ENCODE data around the gene VSIG10. TPM values are rescaled to one million over a fixed set of nuclear protein-coding genes. Genes with fewer than 3 reads are reported as not detected.
A peak's percentile ranks its signal among the peaks of the same experiment; 100 is the strongest.
"Not testable (repeated sequence)": the region's sequence is repeated elsewhere in the genome, so short reads cannot be mapped to it uniquely, and the experiment has no call there.

The VSIG10 gene
- total and polyA plus RNA-seq, 10 donors = 4.9 to 22.9 (median 13.4) TPM

DNA sequence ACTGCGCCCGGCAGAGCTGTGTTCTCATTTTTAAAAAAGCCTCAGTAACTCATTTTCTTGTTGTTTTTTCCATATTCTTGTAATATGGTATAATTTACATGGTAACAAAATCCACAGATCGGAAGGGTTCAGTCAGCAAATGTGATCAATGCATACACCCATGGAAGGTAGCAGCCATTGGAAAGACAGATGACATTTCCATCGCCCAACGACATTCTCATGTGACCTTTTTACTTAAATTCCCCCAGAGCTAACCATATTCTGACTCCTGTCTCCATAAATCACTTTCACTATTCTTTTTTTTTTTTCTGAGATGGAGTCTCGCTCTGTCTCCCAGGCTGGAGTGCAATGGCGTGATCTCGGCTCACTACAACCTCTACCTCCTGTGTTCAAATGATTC, 37.0 kb upstream of the VSIG10 start:
- DNase-seq = no peak
- 95 to 98% (median 96%) methylated on average over 8 of the region's 8 CpGs for WGBS, 5 donors
- peaks cover 0 to 41% (median 28%) of the 10 kb centered on the region in 6 donors for H3K4me1 ChIP-seq
- no peak overlapping the region for H3K4me3 ChIP-seq
- H3K36me3 ChIP-seq = peaks cover 0 to 81% (median 52%) of the 10 kb centered on the region in 6 donors
- no peaks in the 10 kb centered on the region for H3K27me3 ChIP-seq (replicated peaks in 1 of 7)
- no peaks in the 10 kb centered on the region for H3K9me3 ChIP-seq
- no peak overlapping the region for H3K27ac ChIP-seq
- TF ChIP-seq POLR2AphosphoS5 (IDR thresholded peaks at IDR 0.05) (no peak), POLR2A (IDR thresholded peaks at IDR 0.05) (no peak)
- TF ChIP-seq, protein P1, sequence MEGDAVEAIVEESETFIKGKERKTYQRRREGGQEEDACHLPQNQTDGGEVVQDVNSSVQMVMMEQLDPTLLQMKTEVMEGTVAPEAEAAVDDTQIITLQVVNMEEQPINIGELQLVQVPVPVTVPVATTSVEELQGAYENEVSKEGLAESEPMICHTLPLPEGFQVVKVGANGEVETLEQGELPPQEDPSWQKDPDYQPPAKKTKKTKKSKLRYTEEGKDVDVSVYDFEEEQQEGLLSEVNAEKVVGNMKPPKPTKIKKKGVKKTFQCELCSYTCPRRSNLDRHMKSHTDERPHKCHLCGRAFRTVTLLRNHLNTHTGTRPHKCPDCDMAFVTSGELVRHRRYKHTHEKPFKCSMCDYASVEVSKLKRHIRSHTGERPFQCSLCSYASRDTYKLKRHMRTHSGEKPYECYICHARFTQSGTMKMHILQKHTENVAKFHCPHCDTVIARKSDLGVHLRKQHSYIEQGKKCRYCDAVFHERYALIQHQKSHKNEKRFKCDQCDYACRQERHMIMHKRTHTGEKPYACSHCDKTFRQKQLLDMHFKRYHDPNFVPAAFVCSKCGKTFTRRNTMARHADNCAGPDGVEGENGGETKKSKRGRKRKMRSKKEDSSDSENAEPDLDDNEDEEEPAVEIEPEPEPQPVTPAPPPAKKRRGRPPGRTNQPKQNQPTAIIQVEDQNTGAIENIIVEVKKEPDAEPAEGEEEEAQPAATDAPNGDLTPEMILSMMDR (IDR thresholded peaks at IDR 0.05 in 8 of 11, conservative IDR thresholded peaks at IDR 0.05 in 3 of 11) = no peak
- intact Hi-C loops (cut with DNase I; ENCODE audit: low total_unique reads) = no loop called here

DNA sequence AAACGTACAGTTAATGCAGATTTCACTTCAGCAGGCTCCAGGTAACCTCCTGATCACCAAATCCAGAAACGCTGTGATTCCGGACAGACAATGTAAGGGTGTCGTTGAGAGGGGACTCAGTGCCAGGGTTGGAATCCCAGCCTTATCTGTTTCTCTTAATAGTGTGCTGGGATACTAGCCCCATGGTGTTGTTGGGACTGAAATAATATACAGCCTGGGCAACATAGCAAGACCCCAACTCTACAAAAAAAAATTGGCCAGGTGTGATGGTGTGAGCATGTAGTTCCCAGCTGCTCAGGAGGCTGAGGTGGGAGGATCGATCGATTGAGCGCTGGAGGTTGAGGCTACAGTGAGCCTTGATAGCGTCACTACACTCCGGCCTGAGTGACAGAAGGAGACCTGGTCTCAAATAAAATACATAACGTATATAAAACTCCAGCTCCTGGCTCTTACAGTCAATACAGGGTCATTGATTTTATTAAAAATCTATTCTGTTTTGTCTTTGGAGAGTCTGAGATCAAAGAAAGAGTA, 33.4 kb upstream of the VSIG10 start:
- H3K27ac ChIP-seq = peak overlapping the region in 5 of 8 donors; percentile 75 to 86 (median 83)
- no peak for DNase-seq
- H3K4me3 ChIP-seq = peak overlapping the region; percentile 81 to 97 (median 92)
- peaks cover 0 to 45% (median 33%) of the 10 kb centered on the region in 6 donors for H3K36me3 ChIP-seq
- TF ChIP-seq, protein P1 (IDR thresholded peaks at IDR 0.05 in 8 of 11, conservative IDR thresholded peaks at IDR 0.05 in 3 of 11) = no peak
- TF ChIP-seq POLR2A (IDR thresholded peaks at IDR 0.05) (no peak), POLR2AphosphoS5 (IDR thresholded peaks at IDR 0.05) (no peak)
- H3K9me3 ChIP-seq = no peaks in the 10 kb centered on the region
- 86 to 91% (median 87%) methylated on average over 10 of the region's 10 CpGs for WGBS, 5 donors
- intact Hi-C loops (cut with DNase I; ENCODE audit: low total_unique reads) = no loop called here
- no peaks in the 10 kb centered on the region for H3K27me3 ChIP-seq (replicated peaks in 1 of 7)
- H3K4me1 ChIP-seq = peaks cover 0 to 58% (median 37%) of the 10 kb centered on the region in 6 donors

DNA sequence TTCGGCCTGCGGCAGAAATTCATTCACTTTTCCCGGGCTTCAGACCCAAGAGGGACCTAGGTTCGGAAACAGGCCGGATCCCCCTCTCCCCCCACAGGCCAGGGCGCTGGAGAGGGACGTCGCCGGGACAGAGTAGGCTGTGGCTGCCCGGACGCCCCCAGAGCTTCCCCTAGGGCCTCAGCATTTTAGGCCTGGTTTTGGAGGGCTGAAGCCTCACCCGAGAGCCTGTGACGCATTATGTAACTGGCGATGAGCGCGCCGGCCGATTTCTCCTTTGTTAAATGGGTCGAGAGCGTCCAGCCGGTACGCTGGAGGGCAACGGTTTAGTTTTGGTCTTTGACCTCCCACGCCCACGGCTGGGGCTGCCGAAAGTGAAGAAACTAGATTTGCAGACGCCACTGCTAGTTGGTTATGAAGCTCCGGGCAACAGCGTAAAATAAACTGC, 32.8 kb upstream of the VSIG10 start:
- Histone ChIP-seq H3K4me3 (peak overlapping the region; percentile 81 to 97 (median 92)), H3K9me3 (no peaks in the 10 kb centered on the region), H3K27ac (peak overlapping the region; percentile 70 to 86 (median 76)), H3K36me3 (peaks cover 0 to 38% (median 32%) of the 10 kb centered on the region in 6 donors), H3K27me3 (replicated peaks in 1 of 7) (no peaks in the 10 kb centered on the region), H3K4me1 (peaks cover 0 to 58% (median 37%) of the 10 kb centered on the region in 6 donors)
- intact Hi-C loops (cut with DNase I; ENCODE audit: low total_unique reads) = no loop called here
- peak; percentile 87 for DNase-seq
- WGBS, 5 donors = 1 to 4% (median 2%) methylated on average over 14 to 29 of the region's 29 CpGs
- no peak for TF ChIP-seq POLR2A (IDR thresholded peaks at IDR 0.05)
- TF ChIP-seq, protein P1 (IDR thresholded peaks at IDR 0.05 in 8 of 11, conservative IDR thresholded peaks at IDR 0.05 in 3 of 11) = no peak
- no peak for TF ChIP-seq POLR2AphosphoS5 (IDR thresholded peaks at IDR 0.05)

DNA sequence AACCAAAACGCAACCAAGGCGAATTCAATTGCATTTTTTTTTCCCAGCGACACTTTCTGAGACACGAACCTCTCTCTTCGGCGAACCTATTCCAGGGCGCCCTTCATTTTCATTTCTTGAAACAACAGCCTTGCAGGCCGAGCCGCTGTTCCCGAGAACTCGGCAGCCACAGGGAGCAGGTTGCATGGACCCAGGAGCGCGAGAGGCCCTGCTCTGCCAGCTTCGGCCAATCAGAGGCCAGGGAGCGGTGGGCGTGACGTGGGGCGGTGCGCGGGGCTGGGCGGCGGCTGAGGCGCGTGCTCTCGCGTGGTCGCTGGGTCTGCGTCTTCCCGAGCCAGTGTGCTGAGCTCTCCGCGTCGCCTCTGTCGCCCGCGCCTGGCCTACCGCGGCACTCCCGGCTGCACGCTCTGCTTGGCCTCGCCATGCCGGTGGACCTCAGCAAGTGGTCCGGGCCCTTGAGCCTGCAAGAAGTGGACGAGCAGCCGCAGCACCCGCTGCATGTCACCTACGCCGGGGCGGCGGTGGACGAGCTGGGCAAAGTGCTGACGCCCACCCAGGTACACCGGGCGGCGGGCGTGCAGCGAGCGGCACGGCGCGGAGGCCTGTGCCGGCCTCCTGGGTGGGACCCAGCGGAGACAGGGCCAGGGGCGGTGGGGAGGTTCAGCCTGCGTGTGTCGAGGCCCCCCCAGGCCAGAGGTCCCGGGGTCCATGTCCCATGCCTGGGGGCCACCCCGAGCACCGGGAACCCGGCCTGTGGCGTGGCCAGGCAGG, 32.2 kb upstream of the VSIG10 start, which contains the start of gene PEBP1:
TSS of gene PEBP1 (plus strand) at position 337 of the 771 bp plus-strand sequence. CDS start at position 423, 86 bp downstream.
- Histone ChIP-seq H3K36me3 (peaks cover 0 to 32% (median 25%) of the 10 kb centered on the region in 6 donors), H3K27me3 (replicated peaks in 1 of 7) (no peaks in the 10 kb centered on the region), H3K4me3 (peak within 1 kb of the TSS; percentile 81 to 97 (median 92)), H3K27ac (peak within 1 kb of the TSS; percentile 70 to 86 (median 76)), H3K4me1 (peaks cover 0 to 58% (median 37%) of the 10 kb centered on the region in 6 donors), H3K9me3 (no peaks in the 10 kb centered on the region)
- TF ChIP-seq POLR2A (IDR thresholded peaks at IDR 0.05) = peak in 2 of 3 donors; percentile 22 to 60
- TF ChIP-seq, protein P1 (IDR thresholded peaks at IDR 0.05 in 8 of 11, conservative IDR thresholded peaks at IDR 0.05 in 3 of 11) = peak in 4 of 11 experiments; percentile 9 to 38 (median 18)
- peak; percentile 95 to 97 (median 95) for TF ChIP-seq POLR2AphosphoS5 (IDR thresholded peaks at IDR 0.05)
- 0 to 2% (median 1%) methylated on average over 23 to 70 of the region's 70 CpGs for WGBS, 5 donors
- intact Hi-C loops (cut with DNase I; ENCODE audit: low total_unique reads) = no loop called here
- DNase-seq = peak; percentile 99

DNA sequence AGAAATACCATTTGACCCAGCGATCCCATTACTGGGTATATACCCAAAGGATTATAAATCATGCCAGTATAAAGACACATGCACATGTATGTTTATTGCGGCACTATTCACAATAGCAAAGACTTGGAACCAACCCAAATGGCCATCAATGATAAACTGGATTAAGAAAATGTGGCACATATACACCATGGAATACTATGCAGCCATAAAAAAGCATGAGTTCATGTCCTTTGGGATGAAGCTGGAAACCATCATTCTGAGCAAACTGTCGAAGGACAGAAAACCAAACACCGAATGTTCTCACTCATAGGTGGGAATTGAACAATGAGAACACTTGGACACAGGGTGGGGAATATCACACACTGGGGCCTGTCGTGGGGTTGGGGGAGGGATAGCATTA, 25.6 kb upstream of the VSIG10 start:
- not testable (repeated sequence) for H3K9me3 ChIP-seq; DNase-seq; H3K36me3 ChIP-seq; H3K27ac ChIP-seq; H3K4me3 ChIP-seq; H3K27me3 ChIP-seq (replicated peaks in 1 of 7); H3K4me1 ChIP-seq
- WGBS, 5 donors = 93 to 98% (median 96%) methylated on average over 5 of the region's 5 CpGs
- intact Hi-C loops (cut with DNase I; ENCODE audit: low total_unique reads) = loop anchor here (10.0 kb wide), 1 partner anchor 245 kb away; the partner anchor contains the start of genes SUDS3 and TAOK3

Measured in spleen (tissue), 11 donors.